HepG2 (cell line): ENCODE results near the gene WWC1. TPM values are rescaled to one million over a fixed set of nuclear protein-coding genes. Genes with fewer than 3 reads are reported as not detected.
A peak's percentile ranks its signal among the peaks of the same experiment; 100 is the strongest.

Source experiments
- ATF7 ChIP-seq, 2 experiments: fragments of 450-650 bp in 1 of 2; sonication (generic) in 1 of 2; formaldehyde crosslinking in 1 of 2; IDR thresholded peaks; 2 replicates each; pipeline versions ENCODE4 v1.4.0 to v1.6.1; 2016 to 2020; ENCODE audit warnings: antibody characterized with exemption in 1 of 2, mild to moderate bottlenecking in 1 of 2, missing genetic modification reagents in 1 of 2
- BORCS8-MEF2B ChIP-seq: sonication (generic); formaldehyde crosslinking; IDR thresholded peaks from 2 replicates; pipeline ENCODE4 v1.8.0; 2022; ENCODE audit warnings: mild to moderate bottlenecking, missing genetic modification reagents
- ELF3 ChIP-seq: IDR thresholded peaks from 2 replicates; pipeline ENCODE4 v1.6.1; 2016; ENCODE audit warnings: missing genetic modification reagents, missing compliant biosample characterization
- GATAD2A ChIP-seq: IDR thresholded peaks from 2 replicates; pipeline ENCODE4 v1.6.1; 2016
- GFI1 ChIP-seq: sonication (generic); formaldehyde crosslinking; IDR thresholded peaks from 2 replicates; pipeline ENCODE4 v1.5.0; 2020; ENCODE audit warnings: missing genetic modification reagents, mild to moderate bottlenecking, borderline replicate concordance
- HDAC1 ChIP-seq: sonication (generic); formaldehyde crosslinking; IDR thresholded peaks from 2 replicates; pipeline ENCODE4 v1.5.1; 2020; ENCODE audit warnings: mild to moderate bottlenecking, missing genetic modification reagents
- HOXD1 ChIP-seq: sonication (generic); formaldehyde crosslinking; IDR thresholded peaks from 2 replicates; pipeline ENCODE4 v1.5.0; 2020; ENCODE audit warnings: missing genetic modification reagents
- KDM1A ChIP-seq: IDR thresholded peaks from 2 replicates; pipeline ENCODE4 v1.6.1; 2016; ENCODE audit warnings: missing compliant biosample characterization
- PAF1 ChIP-seq: IDR thresholded peaks from 2 replicates; pipeline ENCODE4 v1.6.1; 2016; ENCODE audit warnings: missing genetic modification reagents, missing compliant biosample characterization
- TBL1XR1 ChIP-seq: fragments of 150-350 bp; IDR thresholded peaks from 2 replicates; pipeline ENCODE4 v1.6.1; 2014; ENCODE audit warnings: borderline replicate concordance, low read length; ENCODE audit not compliant: partially characterized antibody
- TFE3 ChIP-seq: IDR thresholded peaks from 2 replicates; pipeline ENCODE4 v1.6.1; 2016
- ZC3H4 ChIP-seq: sonication (generic); formaldehyde crosslinking; IDR thresholded peaks from 2 replicates; pipeline ENCODE4 v1.4.0; 2020; ENCODE audit warnings: missing genetic modification reagents, borderline replicate concordance
- ZFP37 ChIP-seq: sonication (generic); formaldehyde crosslinking; IDR thresholded peaks from 2 replicates; pipeline ENCODE4 v1.4.0; 2020; ENCODE audit warnings: missing genetic modification reagents, borderline replicate concordance
- ZMAT5 ChIP-seq: sonication (generic); formaldehyde crosslinking; IDR thresholded peaks from 2 replicates; pipeline ENCODE4 v1.5.0; 2020; ENCODE audit warnings: mild to moderate bottlenecking, low read depth, missing genetic modification reagents, borderline replicate concordance
- ZNF12 ChIP-seq: sonication (generic); formaldehyde crosslinking; IDR thresholded peaks from 2 replicates; pipeline ENCODE4 v1.5.0; 2020; ENCODE audit warnings: missing genetic modification reagents
- ZNF354B ChIP-seq: sonication (generic); formaldehyde crosslinking; IDR thresholded peaks from 2 replicates; pipeline ENCODE4 v1.8.0; 2022; ENCODE audit warnings: mild to moderate bottlenecking, missing genetic modification reagents
- ZNF569 ChIP-seq: sonication (generic); formaldehyde crosslinking; IDR thresholded peaks from 2 replicates; pipeline ENCODE4 v1.5.0; 2020; ENCODE audit warnings: mild to moderate bottlenecking, missing genetic modification reagents, moderate library complexity, borderline replicate concordance
- ZNF749 ChIP-seq: sonication (generic); formaldehyde crosslinking; IDR thresholded peaks from 2 replicates; pipeline ENCODE4 v1.8.0; 2022; ENCODE audit warnings: mild to moderate bottlenecking, missing genetic modification reagents, moderate library complexity, borderline replicate concordance
- polyA plus RNA-seq, 8 experiments: library from polyadenylated mRNA; depleted of rRNA in 3 of 8; stranded (reverse) in 7 of 8; unstranded in 1 of 8; fragments of >200 nt; fragmentation: Illumina TruSeq in 4 of 8; extraction: Trizol in 4 of 8; gene quantifications; 2 replicates each; pipeline versions ENCODE4 v1.2.1 to v1.2.3, GENCODE V29; 2011 to 2016; ENCODE audit warnings: low read depth in 4 of 8, missing spikeins in 1 of 8, mixed read lengths in 1 of 8; ENCODE audit not compliant: insufficient read depth in 1 of 8
- total RNA-seq, 5 experiments: library from RNA; depleted of rRNA; stranded (reverse); fragments of >200 nt; fragmentation: Illumina TruSeq; extraction: Trizol; gene quantifications; 2 replicates each; pipeline ENCODE4 v1.2.3, GENCODE V29; 2016; ENCODE audit warnings: low read depth in 1 of 5
- TF ChIP-seq, protein P1 (sequence below): sonication (generic); formaldehyde crosslinking; IDR thresholded peaks from 2 replicates; pipeline ENCODE4 v1.5.1; 2020; ENCODE audit warnings: mild to moderate bottlenecking, missing genetic modification reagents, borderline replicate concordance
- TF ChIP-seq, protein P2 (sequence below): sonication (generic); formaldehyde crosslinking; IDR thresholded peaks from 2 replicates; pipeline ENCODE4 v1.4.0; 2020; ENCODE audit warnings: mild to moderate bottlenecking, missing genetic modification reagents

WWC1 gene
- total and polyA plus RNA-seq, 2 of the 13 experiments (the other 11 are each of a cell fraction or from before 2014, with no cell fraction given), result 8.3 to 17.9 TPM

GRCh38 chr5:168486136-168486879 is 194.9 kb downstream of the WWC1 start, which contains the start of gene RARS1 (continued):
- peak; percentile 82 for TF ChIP-seq GATAD2A (CRISPR knock-in tag)
- no peak for TF ChIP-seq TFE3 (CRISPR knock-in tag)
- TF ChIP-seq, protein P1, sequence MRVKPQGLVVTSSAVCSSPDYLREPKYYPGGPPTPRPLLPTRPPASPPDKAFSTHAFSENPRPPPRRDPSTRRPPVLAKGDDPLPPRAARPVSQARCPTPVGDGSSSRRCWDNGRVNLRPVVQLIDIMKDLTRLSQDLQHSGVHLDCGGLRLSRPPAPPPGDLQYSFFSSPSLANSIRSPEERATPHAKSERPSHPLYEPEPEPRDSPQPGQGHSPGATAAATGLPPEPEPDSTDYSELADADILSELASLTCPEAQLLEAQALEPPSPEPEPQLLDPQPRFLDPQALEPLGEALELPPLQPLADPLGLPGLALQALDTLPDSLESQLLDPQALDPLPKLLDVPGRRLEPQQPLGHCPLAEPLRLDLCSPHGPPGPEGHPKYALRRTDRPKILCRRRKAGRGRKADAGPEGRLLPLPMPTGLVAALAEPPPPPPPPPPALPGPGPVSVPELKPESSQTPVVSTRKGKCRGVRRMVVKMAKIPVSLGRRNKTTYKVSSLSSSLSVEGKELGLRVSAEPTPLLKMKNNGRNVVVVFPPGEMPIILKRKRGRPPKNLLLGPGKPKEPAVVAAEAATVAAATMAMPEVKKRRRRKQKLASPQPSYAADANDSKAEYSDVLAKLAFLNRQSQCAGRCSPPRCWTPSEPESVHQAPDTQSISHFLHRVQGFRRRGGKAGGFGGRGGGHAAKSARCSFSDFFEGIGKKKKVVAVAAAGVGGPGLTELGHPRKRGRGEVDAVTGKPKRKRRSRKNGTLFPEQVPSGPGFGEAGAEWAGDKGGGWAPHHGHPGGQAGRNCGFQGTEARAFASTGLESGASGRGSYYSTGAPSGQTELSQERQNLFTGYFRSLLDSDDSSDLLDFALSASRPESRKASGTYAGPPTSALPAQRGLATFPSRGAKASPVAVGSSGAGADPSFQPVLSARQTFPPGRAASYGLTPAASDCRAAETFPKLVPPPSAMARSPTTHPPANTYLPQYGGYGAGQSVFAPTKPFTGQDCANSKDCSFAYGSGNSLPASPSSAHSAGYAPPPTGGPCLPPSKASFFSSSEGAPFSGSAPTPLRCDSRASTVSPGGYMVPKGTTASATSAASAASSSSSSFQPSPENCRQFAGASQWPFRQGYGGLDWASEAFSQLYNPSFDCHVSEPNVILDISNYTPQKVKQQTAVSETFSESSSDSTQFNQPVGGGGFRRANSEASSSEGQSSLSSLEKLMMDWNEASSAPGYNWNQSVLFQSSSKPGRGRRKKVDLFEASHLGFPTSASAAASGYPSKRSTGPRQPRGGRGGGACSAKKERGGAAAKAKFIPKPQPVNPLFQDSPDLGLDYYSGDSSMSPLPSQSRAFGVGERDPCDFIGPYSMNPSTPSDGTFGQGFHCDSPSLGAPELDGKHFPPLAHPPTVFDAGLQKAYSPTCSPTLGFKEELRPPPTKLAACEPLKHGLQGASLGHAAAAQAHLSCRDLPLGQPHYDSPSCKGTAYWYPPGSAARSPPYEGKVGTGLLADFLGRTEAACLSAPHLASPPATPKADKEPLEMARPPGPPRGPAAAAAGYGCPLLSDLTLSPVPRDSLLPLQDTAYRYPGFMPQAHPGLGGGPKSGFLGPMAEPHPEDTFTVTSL (CRISPR knock-in tag), result no peak
- no peak for TF ChIP-seq KDM1A
- peak; percentile 66 for TF ChIP-seq TBL1XR1
- peak; percentile 95 for TF ChIP-seq HDAC1 (CRISPR knock-in tag)
- peak; percentile 90 for TF ChIP-seq ELF3 (CRISPR knock-in tag)
- TF ChIP-seq ZNF12 (CRISPR knock-in tag), result peak; percentile 61; the same call in 1 of the 2 replicates
- TF ChIP-seq GFI1 (CRISPR knock-in tag), result 0 out of 2 replicates have a peak, but pooled peaks have one; percentile 29
- no peak for TF ChIP-seq ZNF569
- TF ChIP-seq HOXD1, result peak; percentile 92
- no peak for TF ChIP-seq ATF7 (IDR thresholded peaks at IDR 0.05)
- no peak for TF ChIP-seq ATF7 (CRISPR knock-in tag; IDR thresholded peaks at IDR 0.05)
- peak; percentile 92 for TF ChIP-seq ZFP37 (CRISPR knock-in tag)
- peak; percentile 83 for TF ChIP-seq BORCS8-MEF2B
- TF ChIP-seq ZNF749 (CRISPR knock-in tag), result no peak; the same call in 1 of the 2 replicates
- no peak for TF ChIP-seq ZNF354B
- TF ChIP-seq PAF1 (CRISPR knock-in tag), result no peak
- no peak for TF ChIP-seq ZC3H4 (CRISPR knock-in tag)
- no peak for TF ChIP-seq ZMAT5 (CRISPR knock-in tag)
- TF ChIP-seq, protein P2, sequence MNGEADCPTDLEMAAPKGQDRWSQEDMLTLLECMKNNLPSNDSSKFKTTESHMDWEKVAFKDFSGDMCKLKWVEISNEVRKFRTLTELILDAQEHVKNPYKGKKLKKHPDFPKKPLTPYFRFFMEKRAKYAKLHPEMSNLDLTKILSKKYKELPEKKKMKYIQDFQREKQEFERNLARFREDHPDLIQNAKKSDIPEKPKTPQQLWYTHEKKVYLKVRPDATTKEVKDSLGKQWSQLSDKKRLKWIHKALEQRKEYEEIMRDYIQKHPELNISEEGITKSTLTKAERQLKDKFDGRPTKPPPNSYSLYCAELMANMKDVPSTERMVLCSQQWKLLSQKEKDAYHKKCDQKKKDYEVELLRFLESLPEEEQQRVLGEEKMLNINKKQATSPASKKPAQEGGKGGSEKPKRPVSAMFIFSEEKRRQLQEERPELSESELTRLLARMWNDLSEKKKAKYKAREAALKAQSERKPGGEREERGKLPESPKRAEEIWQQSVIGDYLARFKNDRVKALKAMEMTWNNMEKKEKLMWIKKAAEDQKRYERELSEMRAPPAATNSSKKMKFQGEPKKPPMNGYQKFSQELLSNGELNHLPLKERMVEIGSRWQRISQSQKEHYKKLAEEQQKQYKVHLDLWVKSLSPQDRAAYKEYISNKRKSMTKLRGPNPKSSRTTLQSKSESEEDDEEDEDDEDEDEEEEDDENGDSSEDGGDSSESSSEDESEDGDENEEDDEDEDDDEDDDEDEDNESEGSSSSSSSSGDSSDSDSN (CRISPR knock-in tag), result peak; percentile 56
